Transverse colon (tissue), 4 donors: ENCODE data around the gene CDR2. TPM values are rescaled to one million over a fixed set of nuclear protein-coding genes. Genes with fewer than 3 reads are reported as not detected.

ENCODE experiments used
- DNase-seq: peaks from one replicate; pipeline ENCODE4 v3.0.0-alpha.2; 2019
- H3K27ac ChIP-seq, 4 donors: fragments of 200-600 bp; sonication (generic); 2 replicates each; pipeline ENCODE4 v1.5.1; 2016 to 2018; ENCODE audit warnings: inconsistent platforms in 4 of 4
- H3K27me3 ChIP-seq: fragments of 200-600 bp; sonication (generic); 2 replicates; pipeline ENCODE4 v1.5.1; 2017; ENCODE audit warnings: inconsistent platforms
- H3K36me3 ChIP-seq, 4 donors: fragments of 200-600 bp; sonication (generic); 2 replicates each; pipeline ENCODE4 v1.5.1; 2017 to 2019; ENCODE audit warnings: inconsistent platforms in 4 of 4
- H3K4me1 ChIP-seq, 4 donors: fragments of 200-600 bp; sonication (generic); 2 replicates each; pipeline ENCODE4 v1.5.1; 2017 to 2020; ENCODE audit warnings: inconsistent platforms in 4 of 4
- H3K4me3 ChIP-seq, 4 donors: fragments of 200-600 bp; sonication (generic); 1 replicate in 1 of 4; 2 replicates in 3 of 4; pipeline versions ENCODE4 v1.5.1 to v1.6.1; 2017 to 2019; ENCODE audit warnings: inconsistent platforms in 4 of 4
- H3K9me3 ChIP-seq, 2 donors: fragments of 200-600 bp; sonication (generic); 2 replicates each; pipeline ENCODE4 v1.5.1; 2017 to 2019; ENCODE audit warnings: inconsistent platforms in 2 of 2
- EP300 ChIP-seq: sonication (generic); formaldehyde crosslinking; IDR thresholded peaks from one replicate; pipeline ENCODE4 v1.6.1; 2017; ENCODE audit warnings: antibody characterized with exemption, low read depth
- POLR2A ChIP-seq: fragments of 450-650 bp; IDR thresholded peaks from one replicate; pipeline ENCODE4 v1.6.1; 2016; ENCODE audit warnings: antibody characterized with exemption, mild to moderate bottlenecking, moderate library complexity
- POLR2AphosphoS5 ChIP-seq, 3 donors: sonication (generic); formaldehyde crosslinking; IDR thresholded peaks; one replicate each; pipeline ENCODE4 v1.6.1; 2016; ENCODE audit warnings: antibody characterized with exemption in 3 of 3
- WGBS, 2 donors: methylation state at CpG; one replicate each; pipeline ENCODE4 v1.1.5; 2018; ENCODE audit warnings: low coverage in 1 of 2; 5-methylcytosine and 5-hydroxymethylcytosine counted together
- in situ Hi-C, 4 donors: fragments of 200-750 bp; cut with MboI; loops; one replicate each; pipeline versions ENCODE4 v1.15.0 to v1.15.1; 2017; ENCODE audit warnings: low sequenced_read_pairs in 3 of 4, low pct_ligation_motif_present in 1 of 4, low pct_unique_long_range_greater_than_20kb in 1 of 4
- intact Hi-C: fragments of 100-400 bp; cut with DNase I; formaldehyde crosslinking; loops from one replicate; pipeline ENCODE4 v1.15.1; 2023; ENCODE audit warnings: low total_unique reads
- total RNA-seq, 4 donors: library from RNA; depleted of rRNA; stranded (reverse); fragments of >200 nt; gene quantifications; one replicate each; pipeline ENCODE4 v1.1.0, GENCODE V29; 2016
- TF ChIP-seq, protein P1 (sequence below), 5 experiments: fragments of 200-600 bp in 3 of 5; fragments of 450-650 bp in 2 of 5; sonication (generic) in 3 of 5; IDR thresholded peaks; 1 replicate in 2 of 5; 2 replicates in 3 of 5; pipeline ENCODE4 v1.5.1; 2016 to 2017; ENCODE audit warnings: antibody characterized with exemption in 5 of 5, inconsistent platforms in 3 of 5, mild to moderate bottlenecking in 2 of 5, moderate library complexity in 1 of 5

CDR2 gene
- total RNA-seq, 4 donors from 2014 or later: 21.7 to 317 (median 24.1) TPM

DNA sequence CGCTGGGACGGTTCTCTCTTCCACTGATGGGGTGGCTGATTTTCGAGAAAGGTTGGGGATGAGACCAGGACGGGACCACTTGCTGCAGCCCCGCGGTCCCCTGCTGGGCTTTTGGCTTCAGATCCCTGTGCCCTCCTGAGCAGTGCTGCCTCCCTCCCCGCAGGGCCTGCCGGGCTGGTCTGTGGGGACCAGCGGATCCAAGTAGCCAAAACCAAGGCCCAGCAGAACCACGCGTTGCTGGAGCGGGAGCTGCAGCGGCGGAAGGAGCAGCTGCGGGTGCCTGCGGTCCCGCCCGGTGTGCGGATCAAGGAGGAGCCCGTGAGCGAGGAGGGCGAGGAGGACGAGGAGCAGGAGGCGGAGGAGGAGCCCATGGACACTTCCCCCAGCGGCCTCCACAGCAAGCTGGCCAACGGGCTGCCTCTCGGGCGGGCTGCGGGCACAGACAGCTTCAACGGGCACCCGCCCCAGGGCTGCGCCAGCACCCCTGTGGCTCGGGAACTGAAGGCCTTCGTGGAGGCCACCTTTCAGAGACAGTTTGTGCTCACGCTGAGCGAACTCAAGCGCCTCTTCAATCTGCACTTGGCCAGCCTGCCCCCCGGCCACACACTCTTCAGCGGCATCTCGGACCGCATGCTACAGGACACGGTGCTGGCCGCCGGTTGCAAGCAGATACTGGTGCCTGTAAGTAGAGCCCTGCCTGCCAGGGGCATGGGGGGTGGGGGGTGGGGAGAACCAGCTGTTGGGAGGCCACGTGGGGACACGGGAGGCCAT is 48.6 kb downstream of the CDR2 start:
- in situ Hi-C loops (loop anchor here in 2 of 4 donors (10.0 to 25.0 kb wide), 2 partner anchors 89 to 312 kb away; no protein-coding TSS in a partner anchor), intact Hi-C loops (no loop called here)
- TF ChIP-seq, protein P1, sequence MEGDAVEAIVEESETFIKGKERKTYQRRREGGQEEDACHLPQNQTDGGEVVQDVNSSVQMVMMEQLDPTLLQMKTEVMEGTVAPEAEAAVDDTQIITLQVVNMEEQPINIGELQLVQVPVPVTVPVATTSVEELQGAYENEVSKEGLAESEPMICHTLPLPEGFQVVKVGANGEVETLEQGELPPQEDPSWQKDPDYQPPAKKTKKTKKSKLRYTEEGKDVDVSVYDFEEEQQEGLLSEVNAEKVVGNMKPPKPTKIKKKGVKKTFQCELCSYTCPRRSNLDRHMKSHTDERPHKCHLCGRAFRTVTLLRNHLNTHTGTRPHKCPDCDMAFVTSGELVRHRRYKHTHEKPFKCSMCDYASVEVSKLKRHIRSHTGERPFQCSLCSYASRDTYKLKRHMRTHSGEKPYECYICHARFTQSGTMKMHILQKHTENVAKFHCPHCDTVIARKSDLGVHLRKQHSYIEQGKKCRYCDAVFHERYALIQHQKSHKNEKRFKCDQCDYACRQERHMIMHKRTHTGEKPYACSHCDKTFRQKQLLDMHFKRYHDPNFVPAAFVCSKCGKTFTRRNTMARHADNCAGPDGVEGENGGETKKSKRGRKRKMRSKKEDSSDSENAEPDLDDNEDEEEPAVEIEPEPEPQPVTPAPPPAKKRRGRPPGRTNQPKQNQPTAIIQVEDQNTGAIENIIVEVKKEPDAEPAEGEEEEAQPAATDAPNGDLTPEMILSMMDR (IDR thresholded peaks at IDR 0.05): no peak
- TF ChIP-seq EP300 (no peak), POLR2A (no peak), POLR2AphosphoS5 (IDR thresholded peaks at IDR 0.05) (no peak)
- no peak overlapping the region for H3K27ac ChIP-seq
- no peak for DNase-seq
- H3K4me3 ChIP-seq: no peak overlapping the region
- no peaks in the 10 kb centered on the region for H3K27me3 ChIP-seq
- peaks cover 0 to 39% (median 15%) of the 10 kb centered on the region in 4 donors for H3K36me3 ChIP-seq
- H3K4me1 ChIP-seq: peaks cover 0 to 12% (median 5%) of the 10 kb centered on the region in 4 donors
- 95% methylated on average over 34 of the region's 46 CpGs; no CpG with 5 or more reads in 1 of the 2 donors for WGBS, 2 donors
- H3K9me3 ChIP-seq: no peaks in the 10 kb centered on the region

DNA sequence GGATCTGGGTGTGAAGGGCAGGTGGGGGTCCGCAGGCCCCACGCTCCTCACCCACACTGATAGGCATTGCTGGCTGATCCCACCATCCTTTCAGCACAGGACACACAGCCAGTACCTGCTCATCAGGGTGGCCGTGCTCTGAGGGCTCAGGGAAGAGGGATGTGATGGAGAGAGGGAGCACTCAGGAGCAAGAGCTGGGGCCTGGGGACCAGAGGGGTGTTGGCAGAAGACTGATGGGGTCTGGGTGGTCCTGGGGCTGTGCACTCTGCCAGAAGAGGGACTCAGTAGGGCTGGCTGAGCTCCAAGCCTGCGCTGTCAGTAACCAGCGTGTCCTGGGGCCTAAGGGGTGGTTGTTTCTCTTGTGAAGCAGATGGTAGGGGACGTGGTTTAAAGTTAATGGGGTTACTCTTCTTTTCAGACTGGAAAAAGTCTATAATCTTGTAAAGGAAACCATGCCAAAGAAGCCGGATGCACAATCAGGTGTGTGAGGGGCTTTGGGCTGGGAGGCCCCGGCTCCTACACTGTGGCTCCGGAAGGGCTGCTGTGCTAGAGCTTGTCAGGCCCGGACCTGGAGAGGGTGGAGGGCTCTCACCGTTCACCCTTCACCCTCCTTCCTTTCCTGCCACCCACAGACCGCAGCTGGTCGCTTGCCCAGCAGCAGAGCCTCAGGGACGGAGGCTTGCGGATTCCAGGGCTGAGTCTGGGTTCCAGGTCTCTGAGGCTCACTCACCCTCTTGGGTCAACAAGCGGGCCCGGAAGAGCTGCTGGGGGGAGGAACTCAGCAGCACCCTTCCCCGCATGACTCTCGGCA is 49.4 kb downstream of the CDR2 start:
- TF ChIP-seq, protein P1 (IDR thresholded peaks at IDR 0.05): no peak
- TF ChIP-seq POLR2A (no peak), POLR2AphosphoS5 (IDR thresholded peaks at IDR 0.05) (no peak), EP300 (no peak)
- in situ Hi-C loops: loop anchor here in 3 of 4 donors (10.0 to 25.0 kb wide), 4 partner anchors 87 to 1138 kb away; no protein-coding TSS in a partner anchor
- WGBS, 2 donors: 83 to 94% methylated on average over 1 to 19 of the region's 19 CpGs

DNA sequence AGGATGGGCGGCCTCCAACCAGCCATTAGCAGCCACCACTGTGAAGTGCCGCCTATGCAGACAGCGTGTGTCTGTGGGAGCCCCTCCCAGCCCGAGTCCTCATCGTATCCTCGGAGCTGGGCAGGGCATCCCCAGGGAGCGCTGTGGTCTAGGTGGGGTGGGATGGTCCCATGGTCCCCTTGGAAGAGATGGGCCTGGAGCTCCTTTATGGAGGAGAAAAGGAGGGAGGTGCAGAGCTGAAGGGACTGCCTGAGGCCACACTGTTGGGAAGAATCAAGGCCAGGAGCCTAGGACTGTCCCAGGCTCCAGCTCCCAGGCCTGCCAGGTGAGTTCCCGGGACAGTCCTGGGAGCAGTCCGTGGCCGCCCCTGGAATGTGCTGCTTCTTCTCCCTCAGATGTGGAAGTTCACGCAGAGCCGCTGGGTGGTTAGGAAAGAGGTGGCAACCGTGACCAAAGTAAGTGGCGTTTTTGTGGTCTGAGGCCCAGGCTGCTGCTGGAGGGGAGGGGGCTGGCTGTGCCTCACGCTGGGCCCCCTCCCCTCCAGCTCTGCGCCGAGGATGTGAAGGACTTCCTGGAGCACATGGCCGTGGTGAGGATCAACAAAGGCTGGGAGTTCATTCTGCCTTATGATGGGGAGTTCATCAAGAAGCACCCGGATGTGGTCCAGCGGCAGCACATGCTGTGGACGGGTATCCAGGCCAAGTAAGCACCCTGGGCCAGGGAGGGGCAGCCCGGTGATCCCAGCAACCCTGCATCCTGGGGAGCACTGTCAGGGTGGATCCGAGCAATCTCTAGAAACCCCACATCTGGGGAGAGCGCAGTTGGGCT is 50.2 kb downstream of the CDR2 start:
- in situ Hi-C loops: loop anchor here in 3 of 4 donors (10.0 to 25.0 kb wide), 3 partner anchors 88 to 1137 kb away; no protein-coding TSS in a partner anchor

More for the DNA sequence above, 49.4 kb downstream of the CDR2 start:
- Histone ChIP-seq H3K27ac (no peak overlapping the region), H3K27me3 (no peaks in the 10 kb centered on the region), H3K4me1 (peaks cover 0 to 6% (median under 1%) of the 10 kb centered on the region in 4 donors), H3K36me3 (peaks cover 0 to 46% (median 15%) of the 10 kb centered on the region in 4 donors), H3K4me3 (no peak overlapping the region), H3K9me3 (no peaks in the 10 kb centered on the region)
- no peak for DNase-seq
- intact Hi-C loops: no loop called here

More for the DNA sequence above, 50.2 kb downstream of the CDR2 start:
- H3K4me1 ChIP-seq: peaks cover 0 to 3% (median 0%) of the 10 kb centered on the region in 4 donors
- intact Hi-C loops: no loop called here
- H3K9me3 ChIP-seq: no peaks in the 10 kb centered on the region
- no peak for DNase-seq
- no peak overlapping the region for H3K27ac ChIP-seq
- TF ChIP-seq POLR2A (no peak), EP300 (no peak), POLR2AphosphoS5 (IDR thresholded peaks at IDR 0.05) (no peak)
- TF ChIP-seq, protein P1 (IDR thresholded peaks at IDR 0.05): no peak
- 94% methylated on average over 24 of the region's 24 CpGs; no CpG with 5 or more reads in 1 of the 2 donors for WGBS, 2 donors
- no peak overlapping the region for H3K4me3 ChIP-seq
- peaks cover 0 to 46% (median 17%) of the 10 kb centered on the region in 4 donors for H3K36me3 ChIP-seq
- H3K27me3 ChIP-seq: no peaks in the 10 kb centered on the region
